Hepatocyte (in vitro differentiated cells): ENCODE results near the gene ADAD2. TPM values are rescaled to one million over a fixed set of nuclear protein-coding genes. Genes with fewer than 3 reads are reported as not detected.

Experiments
- DNase-seq: peaks from one replicate; pipeline ENCODE4 v3.0.0-alpha.2; 2016; ENCODE audit warnings: low spot score
- H2AFZ ChIP-seq: fragments of 200-600 bp; sonication (generic); 2 replicates; pipeline ENCODE4 v1.6.0; 2016; ENCODE audit warnings: antibody characterized with exemption, mild to moderate bottlenecking
- H3K27ac ChIP-seq: fragments of 200-600 bp; sonication (generic); 2 replicates; pipeline ENCODE4 v1.5.1; 2016; ENCODE audit warnings: mild to moderate bottlenecking
- H3K27me3 ChIP-seq: fragments of 200-600 bp; sonication (generic); 2 replicates; pipeline ENCODE4 v1.6.1; 2016
- H3K36me3 ChIP-seq: fragments of 200-600 bp; sonication (generic); replicated peaks from 2 replicates; pipeline ENCODE4 v1.5.1; 2016; ENCODE audit warnings: low read depth; ENCODE audit not compliant: insufficient read depth
- H3K4me1 ChIP-seq: fragments of 200-600 bp; sonication (generic); 2 replicates; pipeline ENCODE4 v1.5.1; 2016; ENCODE audit warnings: mild to moderate bottlenecking, moderate library complexity; ENCODE audit not compliant: insufficient read depth
- H3K4me2 ChIP-seq: fragments of 200-600 bp; sonication (generic); 2 replicates; pipeline ENCODE4 v1.6.0; 2016
- H3K4me3 ChIP-seq: fragments of 200-600 bp; sonication (generic); 2 replicates; pipeline ENCODE4 v1.5.1; 2016; ENCODE audit warnings: mild to moderate bottlenecking
- H3K79me2 ChIP-seq: fragments of 200-600 bp; sonication (generic); 2 replicates; pipeline ENCODE4 v1.6.0; 2017; ENCODE audit warnings: mild to moderate bottlenecking
- H3K9me2 ChIP-seq: fragments of 200-600 bp; sonication (generic); replicated peaks from 2 replicates; pipeline ENCODE4 v1.6.0; 2017; ENCODE audit warnings: mild to moderate bottlenecking; ENCODE audit not compliant: insufficient read depth
- H3K9me3 ChIP-seq: fragments of 200-600 bp; sonication (generic); 2 replicates; pipeline ENCODE4 v1.5.1; 2016; ENCODE audit warnings: low read depth, mild to moderate bottlenecking
- H4K20me1 ChIP-seq: fragments of 200-600 bp; sonication (generic); 2 replicates; pipeline ENCODE4 v1.6.0; 2016; ENCODE audit warnings: mild to moderate bottlenecking; ENCODE audit not compliant: insufficient read depth, poor library complexity, severe bottlenecking
- EZH2 ChIP-seq: fragments of 200-600 bp; sonication (generic); IDR thresholded peaks from 2 replicates; pipeline ENCODE4 v1.6.1; 2016; ENCODE audit warnings: antibody characterized with exemption, mild to moderate bottlenecking, borderline replicate concordance
- EZH2phosphoT487 ChIP-seq: fragments of 200-600 bp; sonication (generic); IDR thresholded peaks from one replicate; pipeline ENCODE4 v1.6.1; 2018; ENCODE audit warnings: antibody characterized with exemption, mild to moderate bottlenecking, low read depth, moderate library complexity; ENCODE audit not compliant: unreplicated experiment, severe bottlenecking
- WGBS: methylation state at CpG from one replicate; pipeline ENCODE4 v1.1.6; 2016; ENCODE audit warnings: low lambda C conversion rate; ENCODE audit errors: missing lambda C conversion rate; 5-methylcytosine and 5-hydroxymethylcytosine counted together
- polyA plus RNA-seq: library from polyadenylated mRNA; unstranded; fragments of >200 nt; fragmentation: Nextera tagmentation; extraction: Ambion mirVana; gene quantifications from 2 replicates; pipeline ENCODE4 v1.2.1, GENCODE V29; 2016
- total RNA-seq: library from RNA; depleted of rRNA; stranded (reverse); fragments of >200 nt; gene quantifications from 2 replicates; pipeline ENCODE4 v1.2.3, GENCODE V29; 2014
- TF ChIP-seq, protein P1 (sequence below): fragments of 200-600 bp; sonication (generic); IDR thresholded peaks from 2 replicates; pipeline ENCODE4 v1.5.1; 2016; ENCODE audit warnings: antibody characterized with exemption, mild to moderate bottlenecking; ENCODE audit not compliant: poor library complexity

ADAD2 gene
- total and polyA plus RNA-seq, 2 experiments from 2014 or later = 0.30 TPM; not detected in 1

DNA sequence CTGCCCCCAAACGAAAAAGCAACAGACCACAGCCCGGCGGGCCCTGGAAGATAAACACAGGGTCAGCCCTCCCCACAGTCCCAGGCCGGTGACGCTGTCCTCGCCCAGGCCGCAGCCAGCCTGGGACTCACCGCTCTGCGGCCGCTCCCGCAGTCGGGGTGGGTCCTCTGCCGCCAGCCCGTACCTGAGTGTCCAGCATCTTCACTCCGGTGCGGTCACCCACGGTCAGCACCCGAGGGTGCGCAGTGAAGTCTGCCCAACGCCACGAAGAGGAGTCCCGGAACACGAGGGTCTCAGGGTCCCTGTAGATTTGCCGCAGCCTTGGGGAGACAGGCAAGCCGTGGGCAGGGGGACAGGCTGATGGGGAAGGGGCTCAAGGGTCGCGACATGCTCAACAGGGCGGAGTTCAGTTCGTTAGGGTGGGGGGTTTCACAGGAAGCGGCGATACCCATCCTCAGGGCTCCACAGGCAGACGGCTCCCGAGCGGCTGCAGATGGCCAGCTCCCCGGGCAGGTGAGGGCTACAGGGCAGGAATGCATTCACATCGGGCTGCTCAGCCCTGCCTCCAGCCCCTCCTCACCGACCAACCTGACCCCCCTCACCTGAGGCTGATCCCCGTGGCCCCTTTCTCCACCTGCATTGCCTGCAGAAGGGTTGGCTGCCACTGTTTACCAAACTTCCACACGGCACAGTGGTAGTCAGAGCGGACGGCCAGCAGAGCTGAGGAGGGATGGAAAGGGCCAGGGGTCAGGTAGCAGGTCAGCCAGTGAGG, 9.6 kb upstream of the ADAD2 start:
- TF ChIP-seq EZH2 (no peak), EZH2phosphoT487 (no peak)
- TF ChIP-seq, protein P1, sequence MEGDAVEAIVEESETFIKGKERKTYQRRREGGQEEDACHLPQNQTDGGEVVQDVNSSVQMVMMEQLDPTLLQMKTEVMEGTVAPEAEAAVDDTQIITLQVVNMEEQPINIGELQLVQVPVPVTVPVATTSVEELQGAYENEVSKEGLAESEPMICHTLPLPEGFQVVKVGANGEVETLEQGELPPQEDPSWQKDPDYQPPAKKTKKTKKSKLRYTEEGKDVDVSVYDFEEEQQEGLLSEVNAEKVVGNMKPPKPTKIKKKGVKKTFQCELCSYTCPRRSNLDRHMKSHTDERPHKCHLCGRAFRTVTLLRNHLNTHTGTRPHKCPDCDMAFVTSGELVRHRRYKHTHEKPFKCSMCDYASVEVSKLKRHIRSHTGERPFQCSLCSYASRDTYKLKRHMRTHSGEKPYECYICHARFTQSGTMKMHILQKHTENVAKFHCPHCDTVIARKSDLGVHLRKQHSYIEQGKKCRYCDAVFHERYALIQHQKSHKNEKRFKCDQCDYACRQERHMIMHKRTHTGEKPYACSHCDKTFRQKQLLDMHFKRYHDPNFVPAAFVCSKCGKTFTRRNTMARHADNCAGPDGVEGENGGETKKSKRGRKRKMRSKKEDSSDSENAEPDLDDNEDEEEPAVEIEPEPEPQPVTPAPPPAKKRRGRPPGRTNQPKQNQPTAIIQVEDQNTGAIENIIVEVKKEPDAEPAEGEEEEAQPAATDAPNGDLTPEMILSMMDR = no peak
- Histone ChIP-seq H3K27ac (no peak overlapping the region), H3K4me1 (peaks cover 16% of the 10 kb centered on the region), H4K20me1 (no peaks in the 10 kb centered on the region), H3K27me3 (no peaks in the 10 kb centered on the region), H3K4me3 (no peak overlapping the region), H3K9me3 (no peaks in the 10 kb centered on the region), H3K4me2 (no peak overlapping the region), H3K36me3 (no peaks in the 10 kb centered on the region), H3K79me2 (peaks cover 23% of the 10 kb centered on the region), H3K9me2 (no peaks in the 10 kb centered on the region), H2AFZ (no peak overlapping the region)
- no peak for DNase-seq
- WGBS = 98% methylated on average over 39 of the region's 41 CpGs

DNA sequence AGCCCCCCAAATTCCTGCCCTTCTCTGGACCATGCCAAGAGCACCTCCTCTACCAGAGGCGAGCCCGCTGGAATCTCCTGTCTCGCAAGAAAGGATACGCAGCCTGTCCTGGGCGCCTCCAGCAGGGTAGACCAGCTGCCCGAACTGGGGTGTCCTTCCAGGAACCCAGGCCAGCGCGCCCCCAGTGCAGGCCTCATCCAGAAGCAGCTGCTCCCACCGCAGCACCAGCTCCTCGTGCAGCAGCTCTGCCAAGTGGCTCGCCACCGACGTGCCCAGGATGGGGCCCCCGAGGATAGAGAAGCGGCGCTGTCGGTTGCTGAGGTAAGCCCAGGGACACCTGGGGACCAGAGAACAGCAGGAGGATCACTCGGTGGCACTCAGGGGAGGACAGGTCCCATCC, 8.9 kb upstream of the ADAD2 start:
- TF ChIP-seq EZH2 = no peak
- TF ChIP-seq, protein P1 = no peak
- no peak for TF ChIP-seq EZH2phosphoT487
- Histone ChIP-seq H3K27me3 (no peaks in the 10 kb centered on the region), H3K36me3 (no peaks in the 10 kb centered on the region), H3K4me1 (peaks cover 9% of the 10 kb centered on the region), H3K9me3 (no peaks in the 10 kb centered on the region), H3K79me2 (peaks cover 27% of the 10 kb centered on the region), H3K9me2 (no peaks in the 10 kb centered on the region), H3K4me2 (no peak overlapping the region), H4K20me1 (no peaks in the 10 kb centered on the region), H3K27ac (no peak overlapping the region), H3K4me3 (no peak overlapping the region), H2AFZ (no peak overlapping the region)
- no peak for DNase-seq
- WGBS = 98% methylated on average over 18 of the region's 18 CpGs

DNA sequence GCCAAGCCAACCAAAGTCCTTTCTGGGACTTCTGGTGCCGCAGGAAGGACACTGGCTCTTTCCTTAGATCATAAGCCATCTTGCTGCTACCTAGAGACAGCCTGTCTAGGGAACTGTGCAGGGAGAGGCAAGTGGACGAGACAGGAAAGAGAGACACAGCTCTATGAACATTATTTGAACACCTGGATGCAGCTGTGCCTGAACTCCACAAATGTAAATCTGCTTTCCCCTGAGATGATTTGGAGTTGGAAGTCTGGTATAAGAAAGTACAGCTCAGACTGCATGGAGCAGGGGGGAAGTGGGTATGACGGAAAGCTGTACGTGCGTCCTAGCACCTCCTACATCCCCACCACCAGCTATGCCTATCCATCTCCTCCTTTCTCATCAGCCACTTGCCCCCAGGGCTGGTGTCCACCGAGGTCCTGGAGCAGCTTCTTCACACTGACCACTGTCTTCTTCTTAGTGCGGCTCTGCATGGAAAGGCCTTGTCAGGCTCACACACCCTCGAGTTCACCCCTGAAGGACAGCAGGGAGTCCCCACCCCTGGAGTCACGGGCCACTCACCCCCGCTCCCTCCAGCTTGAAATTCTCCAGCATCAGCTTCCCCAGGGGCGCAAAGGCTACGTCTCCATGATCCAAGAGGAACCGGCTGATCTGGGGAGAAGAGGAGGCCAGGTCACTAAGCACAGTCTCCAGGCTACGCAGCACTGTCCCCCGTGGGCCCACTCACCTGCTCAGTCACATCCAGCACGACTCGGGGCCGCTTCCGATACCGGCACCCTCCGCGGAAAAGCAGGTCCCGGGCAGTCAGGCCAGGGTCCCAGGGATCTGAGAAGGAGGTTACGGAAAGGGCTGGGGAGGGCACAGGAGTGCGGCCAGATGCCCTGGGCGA, 8.0 kb upstream of the ADAD2 start:
- DNase-seq = no peak
- Histone ChIP-seq H3K36me3 (no peaks in the 10 kb centered on the region), H4K20me1 (no peaks in the 10 kb centered on the region), H3K27ac (no peak overlapping the region), H3K27me3 (no peaks in the 10 kb centered on the region), H3K4me1 (peaks cover 3% of the 10 kb centered on the region), H3K9me2 (no peaks in the 10 kb centered on the region), H2AFZ (no peak overlapping the region), H3K4me2 (no peak overlapping the region), H3K4me3 (no peak overlapping the region), H3K79me2 (peaks cover 27% of the 10 kb centered on the region), H3K9me3 (no peaks in the 10 kb centered on the region)
- TF ChIP-seq, protein P1 = no peak
- TF ChIP-seq EZH2 (no peak), EZH2phosphoT487 (no peak)
- WGBS = 98% methylated on average over 25 of the region's 26 CpGs
